ENCODE results near the gene MRPL54.
"Not testable (repeated sequence)": the region's sequence is repeated elsewhere in the genome, so short reads cannot be mapped to it uniquely, and the experiment has no call there.

The MRPL54 gene

DNA sequence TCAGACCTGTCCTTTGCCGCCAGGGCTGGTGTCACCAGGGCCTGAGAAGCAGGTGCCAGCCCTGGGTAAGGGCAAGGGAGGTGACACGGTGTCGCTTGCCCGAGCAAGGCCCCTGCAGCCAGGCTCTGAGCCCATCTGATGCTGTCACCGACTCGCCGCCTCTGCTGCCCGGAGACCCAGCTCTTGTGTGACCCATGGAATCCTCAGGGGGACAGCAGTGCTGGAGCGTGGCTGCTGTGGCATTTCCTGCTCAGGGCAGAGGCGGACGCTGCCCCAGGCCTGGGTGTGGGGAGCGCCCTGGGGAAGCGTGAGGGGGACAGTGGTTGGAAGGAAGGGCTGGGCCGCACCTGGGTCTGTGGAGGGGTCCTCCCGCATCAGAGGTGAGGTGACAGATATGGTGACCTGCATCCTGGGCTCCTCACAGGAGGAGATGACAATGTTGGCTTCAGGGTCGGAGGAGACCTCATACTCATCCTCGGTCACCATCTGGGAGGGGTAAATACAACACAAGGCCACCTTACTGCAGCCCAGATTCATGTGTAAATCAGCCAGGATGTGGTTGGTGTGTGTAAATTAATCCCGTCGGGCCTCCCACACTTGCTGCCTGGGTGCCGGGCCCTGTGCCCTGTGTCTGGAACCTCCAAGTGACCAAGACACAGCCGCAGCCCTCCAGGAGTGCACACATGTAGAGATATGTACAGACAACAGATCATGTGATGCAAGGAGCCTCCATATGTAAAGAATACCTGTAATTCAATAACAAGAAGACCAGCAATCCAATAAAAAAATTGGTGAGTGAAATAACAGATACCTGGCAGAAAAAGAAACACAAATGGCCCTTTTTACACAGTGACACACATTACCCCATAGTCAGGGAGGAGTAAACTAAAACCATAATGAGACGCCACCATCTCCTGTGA lies 51.3 kb downstream of the MRPL54 start:
- DNase-seq, result no peak

DNA sequence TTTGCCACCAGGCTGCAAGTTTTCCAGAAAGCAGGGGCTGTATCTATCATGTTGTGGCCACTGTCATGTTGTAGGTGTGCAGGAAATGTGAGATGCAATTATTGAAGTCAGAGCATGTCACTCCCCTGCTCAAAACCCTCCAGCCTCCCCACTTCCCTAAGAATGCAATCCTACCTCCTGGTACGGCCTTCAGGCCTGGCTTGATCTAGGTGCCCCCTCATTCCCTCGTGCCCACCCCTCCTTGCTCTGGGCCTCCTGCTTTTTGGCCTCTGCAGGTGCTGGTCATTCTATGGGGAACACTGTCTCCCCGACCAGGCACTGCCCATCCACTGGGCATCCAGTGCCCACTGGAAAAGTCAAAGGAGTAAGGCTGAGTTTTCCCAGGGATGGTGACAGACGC lies 52.2 kb downstream of the MRPL54 start:
- DNase-seq, result no peak

DNA sequence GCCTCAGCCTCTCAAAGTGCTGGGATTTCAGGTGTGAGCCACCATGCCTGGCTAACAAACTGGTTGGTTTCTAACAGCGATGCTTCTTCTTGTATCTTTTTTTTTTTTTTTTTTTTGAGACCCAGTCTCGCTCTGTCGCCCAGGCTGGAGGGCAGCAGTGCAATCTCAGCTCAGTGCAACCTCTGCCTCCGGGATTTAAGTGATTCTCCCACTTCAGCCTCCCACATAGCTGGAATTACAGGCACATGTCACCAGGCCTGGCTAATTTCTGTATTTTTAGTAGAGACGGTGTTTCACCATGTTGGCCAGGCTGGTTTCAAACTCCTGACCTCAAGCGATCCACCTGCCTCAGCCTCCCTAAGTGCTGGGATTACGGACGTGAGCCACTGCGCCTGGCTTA lies 53.7 kb downstream of the MRPL54 start:
- DNase-seq, result not testable (repeated sequence)

DNA sequence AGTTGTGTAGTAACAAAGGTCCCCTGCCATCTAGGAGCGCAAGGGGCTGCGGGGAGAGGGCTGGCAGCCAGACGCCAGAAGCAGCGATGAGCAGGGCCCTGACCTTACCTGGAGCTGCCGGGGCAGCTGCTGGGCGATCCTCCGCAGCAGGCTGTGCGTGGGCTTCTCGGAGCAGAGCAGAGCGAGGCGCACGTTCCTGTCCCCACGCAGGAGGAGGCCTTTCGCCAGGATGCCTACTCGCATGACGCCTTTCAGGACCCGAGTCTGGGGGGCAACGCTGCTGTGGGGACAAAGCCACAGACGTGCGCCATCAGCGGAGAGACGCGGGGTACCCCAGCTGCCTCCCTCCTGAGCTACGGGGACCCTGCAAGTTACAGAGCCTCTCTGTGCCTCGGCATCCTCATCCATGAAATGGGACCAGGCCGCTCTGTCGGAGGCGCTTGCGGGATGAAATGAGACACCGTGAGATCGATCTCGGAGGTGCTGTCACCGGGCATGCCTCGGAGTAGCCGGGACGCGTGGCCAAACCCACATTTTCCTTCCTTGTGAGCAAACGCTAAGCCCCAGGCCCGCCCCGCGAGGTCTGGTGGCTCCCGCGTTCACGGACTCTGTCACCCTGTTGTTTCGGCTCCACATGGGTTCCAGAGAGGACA lies 54.2 kb downstream of the MRPL54 start:
- no peak for DNase-seq

All from GOT3 (cell line).